Endothelial cell of umbilical vein (primary cell): ENCODE data around the gene POLR2F. TPM values are rescaled to one million over a fixed set of nuclear protein-coding genes. Genes with fewer than 3 reads are reported as not detected.

Source experiments
- BruUV-seq: library from RNA; stranded (reverse); fragments of 400-500 nt; replicated peaks from 2 replicates; lab custom pipeline; 2021; lab: Mats Ljungman, UMichigan
- CTCF ChIA-PET: fragments of 300-600, 350-600 bp; sonication (Branson Sonifier 250); formaldehyde crosslinking; loops from one replicate; lab custom pipeline; 2021; ENCODE audit warnings: antibody characterized with exemption, inconsistent platforms; lab: Charles Lee
- POLR2A ChIA-PET: fragments of 300-600, 350-600 bp; sonication (Branson Sonifier 250); formaldehyde crosslinking; loops from one replicate; lab custom pipeline; 2021; ENCODE audit warnings: antibody characterized with exemption, inconsistent platforms; lab: Charles Lee
- DNase-seq: peaks from one replicate; pipeline ENCODE4 v3.0.0-alpha.2; 2011; ENCODE audit warnings: low read depth, low spot score
- FAIRE-seq: peaks from 2 replicates; lab custom pipeline; 2011; peaks lifted over from hg19 to GRCh38; lab: Jason Lieb, UNC
- H2AFZ ChIP-seq: 2 replicates; pipeline ENCODE4 v1.6.0; 2012; ENCODE audit warnings: low read depth, low read length, control low read depth, inconsistent platforms
- H3K27ac ChIP-seq: 2 replicates; pipeline ENCODE4 v1.5.1; 2011; ENCODE audit warnings: low read depth, mild to moderate bottlenecking, control low read depth, low read length, moderate library complexity; ENCODE audit not compliant: insufficient read depth
- H3K27me3 ChIP-seq, 2 experiments: 2 replicates each; pipeline versions ENCODE4 v1.6.0 to v1.6.1; 2011; ENCODE audit warnings: low read length in 2 of 2, mixed read lengths in 1 of 2; ENCODE audit not compliant: control insufficient read depth in 2 of 2, insufficient read depth in 2 of 2
- H3K36me3 ChIP-seq, 2 experiments: 2 replicates in 1 of 2; 3 replicates in 1 of 2; pipeline ENCODE4 v1.5.1; 2011; ENCODE audit warnings: low read length in 2 of 2, mild to moderate bottlenecking in 1 of 2, moderate library complexity in 1 of 2; ENCODE audit not compliant: control insufficient read depth in 2 of 2, insufficient read depth in 2 of 2; ENCODE audit errors: extremely low read depth in 1 of 2
- H3K4me1 ChIP-seq: 3 replicates; pipeline ENCODE4 v1.5.1; 2011; ENCODE audit warnings: mild to moderate bottlenecking, low read length; ENCODE audit not compliant: control insufficient read depth, insufficient read depth; ENCODE audit errors: extremely low read depth
- H3K4me2 ChIP-seq: 2 replicates; pipeline ENCODE4 v1.6.1; 2011; ENCODE audit warnings: low read length, control low read depth, mixed read lengths; ENCODE audit not compliant: insufficient read depth
- H3K4me3 ChIP-seq, 3 experiments: fragments of 200-600 bp in 1 of 3; sonication (generic), shearing (Covaris generic) in 1 of 3; replicated peaks in 1 of 3; 2 replicates each; pipeline ENCODE4 v1.5.1; 2011 to 2016; ENCODE audit warnings: control low read depth in 3 of 3, low read length in 3 of 3, mild to moderate bottlenecking in 2 of 3, inconsistent platforms in 1 of 3, low read depth in 1 of 3, moderate library complexity in 1 of 3; ENCODE audit not compliant: insufficient read depth in 1 of 3
- H3K79me2 ChIP-seq: 2 replicates; pipeline ENCODE4 v1.6.0; 2012; ENCODE audit warnings: low read length, inconsistent platforms; ENCODE audit not compliant: control insufficient read depth, insufficient read depth
- H3K9ac ChIP-seq: replicated peaks from 2 replicates; pipeline ENCODE3; 2011; ENCODE audit warnings: low read length, control low read depth; ENCODE audit not compliant: insufficient read depth; ENCODE audit errors: extremely low read depth
- H3K9me1 ChIP-seq: replicated peaks from 3 replicates; pipeline ENCODE4 v1.6.0; 2011; ENCODE audit warnings: mild to moderate bottlenecking, low read length; ENCODE audit not compliant: control insufficient read depth, insufficient read depth; ENCODE audit errors: extremely low read depth
- H3K9me3 ChIP-seq: replicated peaks from 2 replicates; pipeline ENCODE4 v1.5.1; 2012; ENCODE audit warnings: low read length, inconsistent platforms; ENCODE audit not compliant: control insufficient read depth, insufficient read depth
- H4K20me1 ChIP-seq: replicated peaks from 2 replicates; pipeline ENCODE3; 2011; ENCODE audit warnings: mild to moderate bottlenecking, low read length; ENCODE audit not compliant: control insufficient read depth, insufficient read depth; ENCODE audit errors: extremely low read depth
- CTCF ChIP-seq, 2 donors: IDR thresholded peaks; 1 replicate in 1 of 2; 2 replicates in 1 of 2; pipeline ENCODE4 v1.5.1; 2011; ENCODE audit warnings: low read length in 2 of 2, mild to moderate bottlenecking in 2 of 2, moderate library complexity in 2 of 2, control low read depth in 1 of 2, inconsistent platforms in 1 of 2, low read depth in 1 of 2; ENCODE audit not compliant: insufficient read depth in 1 of 2; ENCODE audit errors: extremely low read depth in 1 of 2
- EZH2 ChIP-seq: IDR thresholded peaks from 2 replicates; pipeline ENCODE4 v1.6.1; 2012; ENCODE audit warnings: borderline replicate concordance, low read depth, mild to moderate bottlenecking, moderate library complexity, low read length, inconsistent platforms; ENCODE audit not compliant: severe bottlenecking
- FOS ChIP-seq: IDR thresholded peaks from 2 replicates; pipeline ENCODE4 v1.6.1; 2011; ENCODE audit warnings: mild to moderate bottlenecking, low read length, moderate library complexity, borderline replicate concordance; ENCODE audit not compliant: insufficient read depth
- GATA2 ChIP-seq: IDR thresholded peaks from 2 replicates; pipeline ENCODE4 v1.7.0; 2011; ENCODE audit warnings: low read depth, mild to moderate bottlenecking, moderate library complexity, mixed read lengths, low read length; ENCODE audit not compliant: insufficient read length, insufficient read depth
- MAX ChIP-seq: IDR thresholded peaks from 2 replicates; pipeline ENCODE4 v1.6.1; 2011; ENCODE audit not compliant: insufficient read depth, insufficient read length
- MYC ChIP-seq: IDR thresholded peaks from one replicate; pipeline ENCODE4 v1.6.1; 2011; ENCODE audit warnings: mild to moderate bottlenecking, low read depth, low read length
- POLR2A ChIP-seq: IDR thresholded peaks from 2 replicates; pipeline ENCODE4 v1.6.1; 2012; ENCODE audit warnings: low read depth, mild to moderate bottlenecking, control low read depth, low read length
- POLR2AphosphoS5 ChIP-seq: IDR thresholded peaks from 2 replicates; pipeline ENCODE4 v1.6.1; 2012; ENCODE audit warnings: low read depth, mild to moderate bottlenecking, control low read depth, low read length, moderate library complexity; ENCODE audit not compliant: insufficient read depth
- dilution Hi-C: fragments of 300-500 bp; cut with MboI; formaldehyde crosslinking; loops from one replicate; pipeline ENCODE4 v1.15.0; 2019; ENCODE audit warnings: low sequenced_read_pairs; ENCODE audit not compliant: extremely low pct_ligation_motif_present
- intact Hi-C: fragments of 100-400 bp; cut with micrococcal nuclease; formaldehyde crosslinking; loops from one replicate; pipeline ENCODE4 v1.10.0; 2022
- polyA plus RNA-seq, 4 experiments: library from polyadenylated mRNA; depleted of rRNA in 3 of 4; stranded (reverse) in 3 of 4; unstranded in 1 of 4; fragments of >200 nt; gene quantifications; 2 replicates each; pipeline versions ENCODE4 v1.2.1 to v1.2.3, GENCODE V29; 2011 to 2012; ENCODE audit warnings: missing spikeins in 1 of 4
- total RNA-seq: library from RNA; stranded (reverse); gene quantifications from 2 replicates; pipeline ENCODE4 v1.2.3, GENCODE V29; 2021

POLR2F gene
- total and polyA plus RNA-seq, 2 donors (not counting 3 experiments of a cell fraction or from before 2014, with no cell fraction given) = 106 to 112 TPM

- BruUV-seq = no TSS peak
- H3K4me1 ChIP-seq = peaks cover 3% of the 10 kb centered on the region
- no peaks in the 10 kb centered on the region for H3K27me3 ChIP-seq
- H4K20me1 ChIP-seq = no peaks in the 10 kb centered on the region
- no peak overlapping the region for H3K27ac ChIP-seq
- no peaks in the 10 kb centered on the region for H3K9me1 ChIP-seq
- DNase-seq (no peak), FAIRE-seq (no peak)
- no peaks in the 10 kb centered on the region for H3K79me2 ChIP-seq
- no peak overlapping the region for H2AFZ ChIP-seq
- ChIA-PET CTCF (no interaction called here), POLR2A (no interaction called here)
- no peak overlapping the region for H3K4me3 ChIP-seq
- dilution Hi-C loops (no loop called here), intact Hi-C loops (no loop called here)
- no peaks in the 10 kb centered on the region for H3K9me3 ChIP-seq
- TF ChIP-seq CTCF (IDR thresholded peaks at IDR 0.05; ENCODE audit: extremely low read depth in 1 of 2, insufficient read depth in 1 of 2, low read depth in 1 of 2, low read length in 2 of 2) = no peak
- no peak for TF ChIP-seq POLR2AphosphoS5
- no peak for TF ChIP-seq POLR2A
- TF ChIP-seq MAX = no peak
- no peak for TF ChIP-seq MYC
- TF ChIP-seq GATA2 = no peak
- no peak for TF ChIP-seq EZH2
- no peak for TF ChIP-seq FOS
- no peak overlapping the region for H3K4me2 ChIP-seq
- H3K36me3 ChIP-seq = no peaks in the 10 kb centered on the region
- no peak overlapping the region for H3K9ac ChIP-seq
These were observed 45.0 kb downstream of the POLR2F start for GRCh38 chr22:37998543-37998942.
